Hepatocyte (in vitro differentiated cells): Measurements from ENCODE around the gene S100A16.

ENCODE experiments used
- CTCF ChIP-seq: fragments of 200-600 bp; sonication (generic); IDR thresholded peaks from 2 replicates; pipeline ENCODE4 v1.5.1; 2016; ENCODE audit warnings: antibody characterized with exemption, mild to moderate bottlenecking; ENCODE audit not compliant: poor library complexity
- EZH2 ChIP-seq: fragments of 200-600 bp; sonication (generic); IDR thresholded peaks from 2 replicates; pipeline ENCODE4 v1.6.1; 2016; ENCODE audit warnings: antibody characterized with exemption, mild to moderate bottlenecking, borderline replicate concordance

- no peak for TF ChIP-seq CTCF
- no peak for TF ChIP-seq EZH2
Measured at GRCh38 chr1:153643816-153644215, 30.9 kb upstream of the S100A16 start.
